Esophagus muscularis mucosa (tissue), 4 donors: ENCODE data around the gene ATPAF1. TPM values are rescaled to one million over a fixed set of nuclear protein-coding genes. Genes with fewer than 3 reads are reported as not detected.
"Not testable (repeated sequence)": the region's sequence is repeated elsewhere in the genome, so short reads cannot be mapped to it uniquely, and the experiment has no call there.

Experiments used
- DNase-seq: peaks from one replicate; pipeline ENCODE4 v3.0.0-alpha.2; 2017; ENCODE audit errors: extremely low spot score
- H3K27ac ChIP-seq, 4 donors: fragments of 200-600 bp; sonication (generic); replicated peaks in 1 of 4; 1 replicate in 3 of 4; 2 replicates in 1 of 4; pipeline ENCODE4 v1.5.1; 2016 to 2019; ENCODE audit warnings: mild to moderate bottlenecking in 1 of 4
- H3K27me3 ChIP-seq, 4 donors: fragments of 200-600 bp; sonication (generic); one replicate each; pipeline versions ENCODE4 v1.5.1 to v1.6.0; 2016 to 2019
- H3K36me3 ChIP-seq, 4 donors: fragments of 200-600 bp; sonication (generic); one replicate each; pipeline ENCODE4 v1.5.1; 2016 to 2019
- H3K4me1 ChIP-seq, 4 donors: fragments of 200-600 bp; sonication (generic); one replicate each; pipeline ENCODE4 v1.5.1; 2016 to 2019
- H3K4me3 ChIP-seq, 4 donors: fragments of 200-600 bp; sonication (generic); 1 replicate in 2 of 4; 2 replicates in 2 of 4; pipeline ENCODE4 v1.5.1; 2016 to 2019; ENCODE audit warnings: mild to moderate bottlenecking in 4 of 4, moderate library complexity in 1 of 4
- H3K9me3 ChIP-seq, 4 donors: fragments of 200-600 bp; sonication (generic); 1 replicate in 3 of 4; 2 replicates in 1 of 4; pipeline ENCODE4 v1.5.1; 2016 to 2019
- EP300 ChIP-seq: sonication (generic); formaldehyde crosslinking; IDR thresholded peaks from one replicate; pipeline ENCODE4 v1.6.1; 2017; ENCODE audit warnings: antibody characterized with exemption
- POLR2A ChIP-seq: fragments of 450-650 bp; IDR thresholded peaks from one replicate; pipeline ENCODE4 v1.6.1; 2017; ENCODE audit warnings: antibody characterized with exemption, moderate library complexity, mild to moderate bottlenecking, low read depth
- POLR2AphosphoS5 ChIP-seq, 2 donors: sonication (generic); formaldehyde crosslinking; IDR thresholded peaks; one replicate each; pipeline ENCODE4 v1.6.1; 2017; ENCODE audit warnings: antibody characterized with exemption in 2 of 2
- WGBS: methylation state at CpG from one replicate; pipeline ENCODE4 v1.1.5; 2018; 5-methylcytosine and 5-hydroxymethylcytosine counted together
- intact Hi-C: fragments of 100-400 bp; cut with DNase I; formaldehyde crosslinking; loops from one replicate; pipeline ENCODE4 v1.15.1; 2023
- total RNA-seq, 4 donors: library from RNA; depleted of rRNA; stranded (reverse); fragments of >200 nt; gene quantifications; one replicate each; pipeline versions ENCODE4 v1.1.0 to v1.2.1, GENCODE V29; 2016
- TF ChIP-seq, protein P1 (sequence below), 3 experiments: fragments of 200-600 bp in 2 of 3; fragments of 450-650 bp in 1 of 3; sonication (generic) in 2 of 3; IDR thresholded peaks; one replicate each; pipeline ENCODE4 v1.5.1; 2017 to 2019; ENCODE audit warnings: antibody characterized with exemption in 3 of 3, mild to moderate bottlenecking in 2 of 3, moderate library complexity in 1 of 3

ATPAF1 gene
- total RNA-seq, 4 donors from 2014 or later, result 64.4 to 88.0 (median 68.5) TPM

DNA sequence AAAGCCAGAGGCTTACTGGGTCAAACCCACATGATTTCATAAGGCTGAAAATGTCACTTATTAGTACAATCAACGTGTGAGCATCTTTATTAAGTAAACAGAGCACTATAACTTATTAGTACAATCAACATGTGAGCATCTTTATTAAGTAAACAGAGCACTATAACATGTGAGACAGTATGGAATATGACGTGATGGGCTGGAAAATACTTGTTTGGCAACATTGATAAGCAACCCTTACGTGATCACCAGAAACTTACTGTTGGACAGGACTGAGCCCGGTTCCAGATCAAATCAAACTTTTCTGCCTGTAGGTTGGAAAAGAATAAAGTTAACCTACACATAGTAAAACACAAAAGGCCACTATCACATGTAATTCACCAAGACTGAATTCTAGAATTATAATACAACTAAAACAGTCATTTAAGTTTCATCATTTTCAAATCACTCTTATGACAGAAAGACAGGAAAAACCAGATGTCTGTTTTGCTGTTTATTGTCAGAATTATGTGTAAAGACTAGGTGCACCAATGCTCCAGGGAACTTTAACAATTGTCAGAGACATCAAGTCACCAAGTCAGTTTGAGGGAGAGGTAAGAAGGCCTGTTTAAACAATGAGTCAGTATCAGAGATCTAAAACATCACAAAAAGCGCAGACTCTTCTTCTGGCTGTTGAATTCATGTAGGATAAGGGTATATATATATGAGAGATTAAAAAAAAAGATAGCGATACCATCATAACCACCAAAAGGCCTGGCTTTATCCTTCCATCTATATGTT, 15.7 kb downstream of the ATPAF1 start:
- no peak for TF ChIP-seq EP300
- Histone ChIP-seq H3K27ac (peak overlapping the region; percentile 63 to 79 (median 69)), H3K4me1 (peaks cover 0 to 30% (median 19%) of the 10 kb centered on the region in 4 donors), H3K27me3 (no peaks in the 10 kb centered on the region), H3K36me3 (peaks cover 19 to 78% (median 53%) of the 10 kb centered on the region in 4 donors), H3K4me3 (no peak overlapping the region), H3K9me3 (peaks cover 0 to 6% (median 0%) of the 10 kb centered on the region in 4 donors)
- 64% methylated on average over 6 of the region's 6 CpGs for WGBS
- intact Hi-C loops, result no loop called here
- no peak for DNase-seq

DNA sequence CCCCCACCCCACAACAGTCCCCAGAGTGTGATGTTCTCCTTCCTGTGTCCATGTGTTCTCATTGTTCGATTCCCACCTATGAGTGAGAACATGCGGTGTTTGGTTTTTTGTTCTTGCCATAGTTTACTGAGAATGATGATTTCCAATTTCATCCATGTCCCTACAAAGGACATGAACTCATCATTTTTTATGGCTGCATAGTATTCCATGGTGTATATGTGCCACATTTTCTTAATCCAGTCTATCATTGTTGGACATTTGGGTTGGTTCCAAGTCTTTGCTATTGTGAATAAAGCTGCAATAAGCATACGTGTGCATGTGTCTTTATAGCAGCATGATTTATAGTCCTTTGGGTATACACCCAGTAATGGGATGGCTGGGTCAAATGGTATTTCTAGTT, 17.0 kb downstream of the ATPAF1 start:
- DNase-seq, H3K27ac ChIP-seq, H3K27me3 ChIP-seq, H3K9me3 ChIP-seq, H3K4me3 ChIP-seq, intact Hi-C loops: not testable (repeated sequence)
- Histone ChIP-seq H3K4me1 (peaks cover 0 to 31% (median 9%) of the 10 kb centered on the region in 4 donors), H3K36me3 (peaks cover 19 to 74% (median 50%) of the 10 kb centered on the region in 4 donors)
- WGBS, result 100% methylated on average over 2 of the region's 3 CpGs

DNA sequence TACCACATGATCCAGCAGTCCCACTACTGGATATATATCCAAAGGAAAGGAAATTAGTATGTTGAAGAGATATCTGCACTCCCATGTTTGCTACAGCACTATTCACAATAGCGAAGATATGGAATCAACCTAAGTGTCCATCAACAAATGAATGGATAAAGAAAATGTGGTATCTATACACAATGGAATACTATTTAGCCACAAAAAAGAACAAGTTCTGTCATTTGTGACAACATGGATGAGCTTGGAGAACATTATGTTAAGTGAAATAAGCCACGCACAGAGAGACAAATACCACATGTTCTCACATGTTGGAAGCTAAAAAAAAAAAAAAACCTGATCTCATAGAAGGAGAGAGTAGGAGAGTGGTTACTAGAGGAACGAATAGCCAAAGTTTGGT, 17.7 kb downstream of the ATPAF1 start:
- intact Hi-C loops, result no loop called here
- H3K27ac ChIP-seq, result no peak overlapping the region
- H3K9me3 ChIP-seq, result peaks cover 0 to 6% (median 0%) of the 10 kb centered on the region in 4 donors
- TF ChIP-seq POLR2AphosphoS5 (IDR thresholded peaks at IDR 0.05) (no peak), POLR2A (no peak)
- WGBS, result 98% methylated on average over 3 of the region's 3 CpGs
- DNase-seq, result no peak
- H3K27me3 ChIP-seq, result no peaks in the 10 kb centered on the region
- H3K4me1 ChIP-seq, result peaks cover 0 to 25% (median 7%) of the 10 kb centered on the region in 4 donors
- peaks cover 19 to 69% (median 47%) of the 10 kb centered on the region in 4 donors for H3K36me3 ChIP-seq
- no peak overlapping the region for H3K4me3 ChIP-seq

DNA sequence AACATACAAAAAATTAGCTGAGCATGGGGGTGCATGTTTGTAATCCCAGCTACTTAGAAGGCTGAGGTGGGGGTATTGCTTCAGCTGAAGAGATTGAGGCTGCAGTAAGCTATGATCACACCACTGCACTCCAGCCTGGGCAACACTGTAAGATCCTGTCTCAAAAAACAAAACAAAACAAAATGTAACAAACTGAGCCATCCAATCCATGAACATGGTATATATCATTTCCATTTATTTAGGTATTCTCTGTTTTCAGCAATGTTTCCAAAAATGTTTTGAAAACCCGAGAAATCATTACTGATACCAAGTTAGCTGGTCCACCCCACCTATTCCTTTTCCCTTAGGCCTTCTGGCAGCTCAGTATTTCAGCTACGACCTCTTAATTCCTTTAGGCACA, 18.4 kb downstream of the ATPAF1 start:
- TF ChIP-seq, protein P1, sequence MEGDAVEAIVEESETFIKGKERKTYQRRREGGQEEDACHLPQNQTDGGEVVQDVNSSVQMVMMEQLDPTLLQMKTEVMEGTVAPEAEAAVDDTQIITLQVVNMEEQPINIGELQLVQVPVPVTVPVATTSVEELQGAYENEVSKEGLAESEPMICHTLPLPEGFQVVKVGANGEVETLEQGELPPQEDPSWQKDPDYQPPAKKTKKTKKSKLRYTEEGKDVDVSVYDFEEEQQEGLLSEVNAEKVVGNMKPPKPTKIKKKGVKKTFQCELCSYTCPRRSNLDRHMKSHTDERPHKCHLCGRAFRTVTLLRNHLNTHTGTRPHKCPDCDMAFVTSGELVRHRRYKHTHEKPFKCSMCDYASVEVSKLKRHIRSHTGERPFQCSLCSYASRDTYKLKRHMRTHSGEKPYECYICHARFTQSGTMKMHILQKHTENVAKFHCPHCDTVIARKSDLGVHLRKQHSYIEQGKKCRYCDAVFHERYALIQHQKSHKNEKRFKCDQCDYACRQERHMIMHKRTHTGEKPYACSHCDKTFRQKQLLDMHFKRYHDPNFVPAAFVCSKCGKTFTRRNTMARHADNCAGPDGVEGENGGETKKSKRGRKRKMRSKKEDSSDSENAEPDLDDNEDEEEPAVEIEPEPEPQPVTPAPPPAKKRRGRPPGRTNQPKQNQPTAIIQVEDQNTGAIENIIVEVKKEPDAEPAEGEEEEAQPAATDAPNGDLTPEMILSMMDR (IDR thresholded peaks at IDR 0.05), result no peak
- TF ChIP-seq POLR2AphosphoS5 (IDR thresholded peaks at IDR 0.05) (no peak), EP300 (no peak), POLR2A (no peak)
- Histone ChIP-seq H3K36me3 (peaks cover 19 to 65% (median 44%) of the 10 kb centered on the region in 4 donors), H3K4me1 (peaks cover 0 to 24% (median 13%) of the 10 kb centered on the region in 4 donors), H3K27ac (no peak overlapping the region), H3K27me3 (no peaks in the 10 kb centered on the region), H3K4me3 (no peak overlapping the region), H3K9me3 (peaks cover 0 to 6% (median 0%) of the 10 kb centered on the region in 4 donors)
- 97% methylated on average over 2 of the region's 2 CpGs for WGBS
- no peak for DNase-seq
- intact Hi-C loops, result no loop called here

DNA sequence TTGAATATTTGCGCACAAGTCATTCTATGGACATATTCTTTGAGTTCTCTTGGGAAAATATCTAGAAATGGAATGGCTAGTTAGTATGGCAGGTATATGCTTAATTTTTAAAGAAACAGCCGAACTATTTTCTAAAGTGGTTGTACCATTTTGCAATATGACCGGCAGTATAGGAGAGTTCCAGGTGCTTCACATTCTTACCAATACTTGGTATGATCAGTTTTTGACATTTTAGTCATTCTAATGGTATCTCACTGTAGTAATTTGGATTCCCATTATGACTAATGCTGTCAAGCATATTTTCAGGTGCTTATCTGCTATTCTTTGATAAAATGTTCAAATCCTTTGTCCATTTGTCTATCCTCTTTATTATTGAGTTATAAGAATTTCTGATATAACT, 20.6 kb downstream of the ATPAF1 start:
- intact Hi-C loops, result no loop called here
- Histone ChIP-seq H3K36me3 (peaks cover 19 to 55% (median 37%) of the 10 kb centered on the region in 4 donors), H3K9me3 (peaks cover 0 to 6% (median 0%) of the 10 kb centered on the region in 4 donors), H3K4me3 (no peak overlapping the region), H3K27ac (no peak overlapping the region), H3K27me3 (no peaks in the 10 kb centered on the region), H3K4me1 (peaks cover 12 to 29% (median 25%) of the 10 kb centered on the region in 4 donors)
- no peak for DNase-seq
- TF ChIP-seq POLR2AphosphoS5 (IDR thresholded peaks at IDR 0.05), result no peak
- TF ChIP-seq, protein P1 (IDR thresholded peaks at IDR 0.05), result no peak
- no peak for TF ChIP-seq POLR2A
- no peak for TF ChIP-seq EP300
- 97% methylated on average over 3 of the region's 3 CpGs for WGBS

DNA sequence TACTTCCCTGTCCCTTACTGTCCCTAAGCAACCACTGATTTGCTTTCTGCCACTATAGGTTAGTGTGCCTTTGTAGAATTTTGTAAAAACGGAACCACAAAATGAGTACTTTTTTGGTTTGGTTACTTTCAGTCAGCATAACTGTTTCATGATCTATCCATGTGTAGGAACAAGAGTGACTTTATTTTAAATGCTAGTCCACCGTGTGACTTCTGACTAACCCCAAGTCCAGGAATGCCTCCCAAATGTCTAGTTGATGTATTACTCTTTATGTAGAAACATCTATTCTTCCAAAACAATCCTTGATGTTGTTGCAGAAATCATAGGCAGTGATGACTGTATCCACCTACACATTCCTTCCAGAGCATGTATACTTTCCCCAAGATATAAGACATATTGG, 21.3 kb downstream of the ATPAF1 start:
- TF ChIP-seq EP300 (no peak), POLR2A (no peak), POLR2AphosphoS5 (IDR thresholded peaks at IDR 0.05) (no peak)
- TF ChIP-seq, protein P1 (IDR thresholded peaks at IDR 0.05), result no peak
- peaks cover 13 to 36% (median 32%) of the 10 kb centered on the region in 4 donors for H3K4me1 ChIP-seq
- DNase-seq, result no peak
- H3K27me3 ChIP-seq, result no peaks in the 10 kb centered on the region
- no peak overlapping the region for H3K27ac ChIP-seq
- intact Hi-C loops, result no loop called here
- WGBS, result 60% methylated on average over 2 of the region's 2 CpGs
- H3K4me3 ChIP-seq, result no peak overlapping the region
- H3K36me3 ChIP-seq, result peaks cover 13 to 53% (median 35%) of the 10 kb centered on the region in 4 donors
- H3K9me3 ChIP-seq, result peaks cover 0 to 6% (median 0%) of the 10 kb centered on the region in 4 donors
